Nephron (organoid): ENCODE measurements around the gene CHST8.

Experiments
- H3K27ac Mint-ChIP-seq, 3 experiments: 2 replicates each; pipeline ENCODE4 v1.8.0; 2020; ENCODE audit warnings: mixed read lengths in 3 of 3, mild to moderate bottlenecking in 2 of 3, moderate library complexity in 1 of 3
- H3K27me3 Mint-ChIP-seq: 2 replicates; pipeline ENCODE4 v1.8.0; 2021; ENCODE audit warnings: low read depth, mild to moderate bottlenecking, moderate library complexity, mixed read lengths
- H3K36me3 Mint-ChIP-seq: 2 replicates; pipeline ENCODE4 v1.8.0; 2020; ENCODE audit warnings: low read depth, mixed read lengths
- H3K4me1 Mint-ChIP-seq: 2 replicates; pipeline ENCODE4 v1.8.0; 2020; ENCODE audit warnings: mixed read lengths
- H3K4me3 Mint-ChIP-seq, 3 experiments: 2 replicates each; pipeline ENCODE4 v1.8.0; 2020; ENCODE audit warnings: mild to moderate bottlenecking in 3 of 3, mixed read lengths in 3 of 3, moderate library complexity in 2 of 3
- H3K9me3 Mint-ChIP-seq: 2 replicates; pipeline ENCODE4 v1.8.0; 2020; ENCODE audit warnings: mixed read lengths
- CTCF ChIP-seq, 3 experiments: fragments of 200-600 bp; sonication (generic); IDR thresholded peaks; one replicate each; pipeline ENCODE4 v1.5.0; 2021; ENCODE audit warnings: antibody characterized with exemption in 3 of 3; ENCODE audit not compliant: unreplicated experiment in 3 of 3

The CHST8 gene

GRCh38 chr19:33794683-33795369, 173.1 kb downstream of the CHST8 start:
- H3K4me3 Mint-ChIP-seq = peak overlapping the region; percentile 89 to 91 (median 89)
- peaks cover 14% of the 10 kb centered on the region for H3K4me1 Mint-ChIP-seq
- no peaks in the 10 kb centered on the region for H3K9me3 Mint-ChIP-seq
- peaks cover 3% of the 10 kb centered on the region for H3K27me3 Mint-ChIP-seq
- H3K27ac Mint-ChIP-seq = peak overlapping the region; percentile 87 to 96 (median 96)
- peaks cover 5% of the 10 kb centered on the region for H3K36me3 Mint-ChIP-seq
- no peak for TF ChIP-seq CTCF (IDR thresholded peaks at IDR 0.05; ENCODE audit: unreplicated experiment in 3 of 3)

GRCh38 chr19:33795370-33796163, 173.8 kb downstream of the CHST8 start:
- peaks cover 17% of the 10 kb centered on the region for H3K4me1 Mint-ChIP-seq
- peak overlapping the region; percentile 87 to 96 (median 96) for H3K27ac Mint-ChIP-seq
- peak; percentile 86 to 93 (median 87) for TF ChIP-seq CTCF (IDR thresholded peaks at IDR 0.05; ENCODE audit: unreplicated experiment in 3 of 3)
- peak overlapping the region; percentile 89 to 91 (median 89) for H3K4me3 Mint-ChIP-seq
- H3K27me3 Mint-ChIP-seq = peaks cover 7% of the 10 kb centered on the region
- H3K9me3 Mint-ChIP-seq = no peaks in the 10 kb centered on the region
- H3K36me3 Mint-ChIP-seq = peaks cover 9% of the 10 kb centered on the region

GRCh38 chr19:33796164-33796875, 174.6 kb downstream of the CHST8 start, which contains the start of gene KCTD15:
KCTD15 (plus strand) TSS chr19:33796870; CDS start chr19:33800455, 3,585 bp downstream.
- Mint-ChIP-seq H3K27ac (peak within 1 kb of the TSS; percentile 93 to 99 (median 97)), H3K4me1 (peaks cover 17% of the 10 kb centered on the region), H3K4me3 (peak within 1 kb of the TSS; percentile 91 to 98 (median 97)), H3K36me3 (peaks cover 9% of the 10 kb centered on the region), H3K9me3 (no peaks in the 10 kb centered on the region), H3K27me3 (peaks cover 7% of the 10 kb centered on the region)
- TF ChIP-seq CTCF (IDR thresholded peaks at IDR 0.05; ENCODE audit: unreplicated experiment in 3 of 3) = no peak

DNA sequence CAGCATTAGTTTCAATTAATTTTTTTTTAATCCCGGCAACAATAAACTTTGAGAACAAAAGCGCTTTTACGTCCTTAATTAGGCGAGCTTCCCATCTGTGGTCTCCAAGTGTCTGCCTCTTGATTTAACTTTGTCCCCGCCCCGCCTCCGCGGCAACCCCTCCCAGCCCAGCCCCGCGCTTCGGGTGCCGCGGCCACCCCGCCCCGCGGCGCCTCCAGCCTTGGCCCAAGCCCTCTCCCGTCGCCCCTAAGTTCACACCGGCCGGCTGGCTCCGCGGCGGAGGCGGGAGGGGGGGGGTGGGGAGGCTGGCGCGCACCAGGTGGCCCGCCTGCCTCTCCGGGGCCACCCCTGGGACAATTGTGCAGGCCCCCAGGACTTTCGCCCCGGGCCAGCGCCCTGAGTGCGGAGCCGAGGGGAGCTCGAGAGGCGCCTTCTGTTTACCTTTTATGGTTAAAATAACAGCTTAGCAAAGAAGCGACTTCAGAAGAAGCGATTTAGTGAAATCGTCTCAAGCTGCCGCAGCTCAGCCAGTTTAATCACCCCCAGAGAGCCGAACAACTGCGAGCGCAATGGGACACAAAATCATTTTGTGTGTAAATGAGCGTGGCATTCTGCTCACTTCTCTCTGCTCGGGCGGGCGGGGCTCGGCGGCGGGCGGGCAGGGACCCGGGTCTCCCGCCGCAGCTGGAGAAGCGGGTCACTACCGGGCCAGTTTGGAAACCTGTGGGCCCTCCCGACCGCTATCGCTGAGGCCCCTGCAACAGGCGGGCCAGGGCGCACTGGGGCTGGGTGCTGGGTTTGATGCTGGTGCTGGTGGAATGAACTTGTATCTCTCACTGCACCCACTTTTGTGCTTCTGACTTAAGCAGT, 176.3 kb downstream of the CHST8 start:
- peaks cover 15% of the 10 kb centered on the region for H3K36me3 Mint-ChIP-seq
- H3K27me3 Mint-ChIP-seq = peaks cover 7% of the 10 kb centered on the region
- H3K27ac Mint-ChIP-seq = peak overlapping the region; percentile 93 to 99 (median 97)
- TF ChIP-seq CTCF (IDR thresholded peaks at IDR 0.05; ENCODE audit: unreplicated experiment in 3 of 3) = no peak
- peaks cover 17% of the 10 kb centered on the region for H3K4me1 Mint-ChIP-seq
- no peaks in the 10 kb centered on the region for H3K9me3 Mint-ChIP-seq
- peak overlapping the region; percentile 91 to 98 (median 97) for H3K4me3 Mint-ChIP-seq

- Mint-ChIP-seq H3K27ac (peak overlapping the region; percentile 72 to 98 (median 94)), H3K36me3 (peaks cover 15% of the 10 kb centered on the region), H3K4me3 (peak overlapping the region; percentile 91 to 97 (median 91)), H3K4me1 (peaks cover 17% of the 10 kb centered on the region), H3K9me3 (no peaks in the 10 kb centered on the region), H3K27me3 (peaks cover 7% of the 10 kb centered on the region)
- no peak for TF ChIP-seq CTCF (IDR thresholded peaks at IDR 0.05; ENCODE audit: unreplicated experiment in 3 of 3)
These were observed 176.9 kb downstream of the CHST8 start for GRCh38 chr19:33798681-33799111.
